ENCODE results near the gene CETN3.
"Not testable (repeated sequence)": the region's sequence is repeated elsewhere in the genome, so short reads cannot be mapped to it uniquely, and the experiment has no call there.

Gene CETN3

GRCh38 chr5:90378752-90379151 is 30.8 kb downstream of the CETN3 start:
- Histone ChIP-seq H3K14ac (ENCODE audit: low read length) (no peak overlapping the region), H2BK12ac (ENCODE audit: low read length) (no peak overlapping the region), H3K4me2 (ENCODE audit: insufficient read depth, low read length, poor library complexity, severe bottlenecking) (no peak overlapping the region), H3K36me3 (replicated peaks in 1 of 2; ENCODE audit: control insufficient read depth in 2 of 2, insufficient read depth in 2 of 2, low read length in 2 of 2) (no peaks in the 10 kb centered on the region), H3K79me1 (ENCODE audit: low read depth, low read length) (no peaks in the 10 kb centered on the region), H4K8ac (ENCODE audit: low read depth, low read length) (no peak overlapping the region), H3K4me1 (ENCODE audit: control insufficient read depth in 2 of 2, insufficient read depth in 1 of 2, low read depth in 1 of 2, low read length in 2 of 2) (no peaks in the 10 kb centered on the region), H3K9ac (ENCODE audit: low read depth, low read length, poor library complexity) (no peak overlapping the region), H3K23ac (ENCODE audit: low read depth, low read length, poor library complexity) (no peak overlapping the region), H2BK5ac (ENCODE audit: low read length) (no peak overlapping the region), H3K27ac (replicated peaks; ENCODE audit: low read length) (no peak overlapping the region), H2AK5ac (ENCODE audit: low read depth, low read length) (no peak overlapping the region), H3K27me3 (ENCODE audit: control insufficient read depth in 3 of 3, insufficient read depth in 3 of 3, low read depth in 1 of 3, low read length in 3 of 3) (no peaks in the 10 kb centered on the region), H3K18ac (ENCODE audit: low read length) (no peak overlapping the region), H3K9me3 (replicated peaks in 1 of 2; ENCODE audit: control insufficient read depth in 2 of 2, insufficient read depth in 1 of 2, low read depth in 1 of 2, low read length in 2 of 2) (peaks cover 0 to 3% of the 10 kb centered on the region in 2 donors), H2BK120ac (ENCODE audit: low read depth, low read length) (no peak overlapping the region), H4K91ac (ENCODE audit: low read depth, low read length, poor library complexity) (no peak overlapping the region), H3K4ac (ENCODE audit: low read length) (no peak overlapping the region), H3K4me3 (ENCODE audit: low read length in 2 of 2) (no peak overlapping the region), H2AFZ (ENCODE audit: low read length) (no peak overlapping the region), H2BK15ac (ENCODE audit: low read length) (no peak overlapping the region)
- no peak for DNase-seq (ENCODE audit: low spot score)
- no CpG with 5 or more reads among the region's 2 CpGs for WGBS, 2 donors (ENCODE audit: extremely low coverage in 2 of 2, insufficient read length in 2 of 2, insufficient replicate concordance in 1 of 2)

GRCh38 chr5:90371269-90371668 is 38.3 kb downstream of the CETN3 start:
- not testable (repeated sequence) for H2BK15ac ChIP-seq (ENCODE audit: low read length); H3K79me1 ChIP-seq (ENCODE audit: low read depth, low read length); H4K8ac ChIP-seq (ENCODE audit: low read depth, low read length); H3K23ac ChIP-seq (ENCODE audit: low read depth, low read length, poor library complexity); DNase-seq (ENCODE audit: low spot score); H3K27me3 ChIP-seq (ENCODE audit: control insufficient read depth in 3 of 3, insufficient read depth in 3 of 3, low read depth in 1 of 3, low read length in 3 of 3); H3K9ac ChIP-seq (ENCODE audit: low read depth, low read length, poor library complexity); H2BK12ac ChIP-seq (ENCODE audit: low read length); H2AFZ ChIP-seq (ENCODE audit: low read length); H3K4me1 ChIP-seq (ENCODE audit: control insufficient read depth in 2 of 2, insufficient read depth in 1 of 2, low read depth in 1 of 2, low read length in 2 of 2); H3K4me2 ChIP-seq (ENCODE audit: insufficient read depth, low read length, poor library complexity, severe bottlenecking); H3K27ac ChIP-seq (replicated peaks; ENCODE audit: low read length); H3K4me3 ChIP-seq (ENCODE audit: low read length in 2 of 2); H2BK120ac ChIP-seq (ENCODE audit: low read depth, low read length); H3K36me3 ChIP-seq (replicated peaks in 1 of 2; ENCODE audit: control insufficient read depth in 2 of 2, insufficient read depth in 2 of 2, low read length in 2 of 2); H3K14ac ChIP-seq (ENCODE audit: low read length); H3K18ac ChIP-seq (ENCODE audit: low read length); H4K91ac ChIP-seq (ENCODE audit: low read depth, low read length, poor library complexity); H2AK5ac ChIP-seq (ENCODE audit: low read depth, low read length); H3K4ac ChIP-seq (ENCODE audit: low read length); H2BK5ac ChIP-seq (ENCODE audit: low read length); H3K9me3 ChIP-seq (replicated peaks in 1 of 2; ENCODE audit: control insufficient read depth in 2 of 2, insufficient read depth in 1 of 2, low read depth in 1 of 2, low read length in 2 of 2)

- Histone ChIP-seq H2AFZ (ENCODE audit: low read length) (no peak overlapping the region), H3K14ac (ENCODE audit: low read length) (no peak overlapping the region), H4K8ac (ENCODE audit: low read depth, low read length) (no peak overlapping the region), H4K91ac (ENCODE audit: low read depth, low read length, poor library complexity) (no peak overlapping the region), H3K4me2 (ENCODE audit: insufficient read depth, low read length, poor library complexity, severe bottlenecking) (no peak overlapping the region), H3K27me3 (ENCODE audit: control insufficient read depth in 3 of 3, insufficient read depth in 3 of 3, low read depth in 1 of 3, low read length in 3 of 3) (no peaks in the 10 kb centered on the region), H3K4ac (ENCODE audit: low read length) (no peak overlapping the region), H3K27ac (replicated peaks; ENCODE audit: low read length) (no peak overlapping the region), H3K18ac (ENCODE audit: low read length) (no peak overlapping the region), H2BK120ac (ENCODE audit: low read depth, low read length) (no peak overlapping the region), H3K9ac (ENCODE audit: low read depth, low read length, poor library complexity) (no peak overlapping the region), H3K23ac (ENCODE audit: low read depth, low read length, poor library complexity) (no peak overlapping the region), H3K9me3 (replicated peaks in 1 of 2; ENCODE audit: control insufficient read depth in 2 of 2, insufficient read depth in 1 of 2, low read depth in 1 of 2, low read length in 2 of 2) (no peaks in the 10 kb centered on the region), H2BK12ac (ENCODE audit: low read length) (no peak overlapping the region), H2BK5ac (ENCODE audit: low read length) (no peak overlapping the region), H3K4me3 (ENCODE audit: low read length in 2 of 2) (no peak overlapping the region), H2AK5ac (ENCODE audit: low read depth, low read length) (no peak overlapping the region), H3K36me3 (replicated peaks in 1 of 2; ENCODE audit: control insufficient read depth in 2 of 2, insufficient read depth in 2 of 2, low read length in 2 of 2) (no peaks in the 10 kb centered on the region), H3K4me1 (ENCODE audit: control insufficient read depth in 2 of 2, insufficient read depth in 1 of 2, low read depth in 1 of 2, low read length in 2 of 2) (peaks cover 0 to 2% of the 10 kb centered on the region in 2 donors), H3K79me1 (ENCODE audit: low read depth, low read length) (no peaks in the 10 kb centered on the region), H2BK15ac (ENCODE audit: low read length) (no peak overlapping the region)
- no peak for DNase-seq (ENCODE audit: low spot score)
- no CpG with 5 or more reads among the region's 3 CpGs for WGBS, 2 donors (ENCODE audit: extremely low coverage in 2 of 2, insufficient read length in 2 of 2, insufficient replicate concordance in 1 of 2)
These were observed 40.9 kb downstream of the CETN3 start for GRCh38 chr5:90368454-90369246.

- Histone ChIP-seq H3K27ac (replicated peaks; ENCODE audit: low read length) (no peak overlapping the region), H3K27me3 (ENCODE audit: control insufficient read depth in 3 of 3, insufficient read depth in 3 of 3, low read depth in 1 of 3, low read length in 3 of 3) (no peaks in the 10 kb centered on the region), H4K8ac (ENCODE audit: low read depth, low read length) (no peak overlapping the region), H3K4me1 (ENCODE audit: control insufficient read depth in 2 of 2, insufficient read depth in 1 of 2, low read depth in 1 of 2, low read length in 2 of 2) (peaks cover 0 to 2% of the 10 kb centered on the region in 2 donors), H3K9ac (ENCODE audit: low read depth, low read length, poor library complexity) (no peak overlapping the region), H2BK15ac (ENCODE audit: low read length) (no peak overlapping the region), H3K4me3 (ENCODE audit: low read length in 2 of 2) (no peak overlapping the region), H3K18ac (ENCODE audit: low read length) (no peak overlapping the region), H3K4me2 (ENCODE audit: insufficient read depth, low read length, poor library complexity, severe bottlenecking) (no peak overlapping the region), H4K91ac (ENCODE audit: low read depth, low read length, poor library complexity) (no peak overlapping the region), H3K9me3 (replicated peaks in 1 of 2; ENCODE audit: control insufficient read depth in 2 of 2, insufficient read depth in 1 of 2, low read depth in 1 of 2, low read length in 2 of 2) (no peaks in the 10 kb centered on the region), H3K23ac (ENCODE audit: low read depth, low read length, poor library complexity) (no peak overlapping the region), H3K36me3 (replicated peaks in 1 of 2; ENCODE audit: control insufficient read depth in 2 of 2, insufficient read depth in 2 of 2, low read length in 2 of 2) (no peaks in the 10 kb centered on the region), H2BK5ac (ENCODE audit: low read length) (no peak overlapping the region), H2BK12ac (ENCODE audit: low read length) (no peak overlapping the region), H3K4ac (ENCODE audit: low read length) (no peak overlapping the region), H2AFZ (ENCODE audit: low read length) (no peak overlapping the region), H3K14ac (ENCODE audit: low read length) (no peak overlapping the region), H2BK120ac (ENCODE audit: low read depth, low read length) (no peak overlapping the region), H3K79me1 (ENCODE audit: low read depth, low read length) (no peaks in the 10 kb centered on the region), H2AK5ac (ENCODE audit: low read depth, low read length) (no peak overlapping the region)
- WGBS, 2 donors (ENCODE audit: extremely low coverage in 2 of 2, insufficient read length in 2 of 2, insufficient replicate concordance in 1 of 2) = no CpG with 5 or more reads among the region's 1 CpG
- no peak for DNase-seq (ENCODE audit: low spot score)
These were observed 41.7 kb downstream of the CETN3 start for GRCh38 chr5:90367879-90368278.

Measured in neuronal stem cell (in vitro differentiated cells).